Activated naive CD8-positive, alpha-beta T cell treated with anti-CD3 and anti-CD28 coated beads, Interleukin-2, amount 10 ng/mL, durations not matched to agents 7 days and 5 days (primary cell): ENCODE results near the gene XRRA1. TPM values are rescaled to one million over a fixed set of nuclear protein-coding genes. Genes with fewer than 3 reads are reported as not detected.
"Not testable (repeated sequence)": the region's sequence is repeated elsewhere in the genome, so short reads cannot be mapped to it uniquely, and the experiment has no call there.

Source experiments
- ATAC-seq: fragments of 150-1000 bp; cut with Tn5 transposase; one replicate; pipeline ENCODE4 v1.10.0; 2021; ENCODE audit warnings: low read depth, moderate library complexity
- POLR2A ChIA-PET: fragments of 350-600 bp; sonication (Branson Sonifier 250); formaldehyde crosslinking; loops from one replicate; lab custom pipeline; 2021; ENCODE audit warnings: antibody characterized with exemption; lab: Charles Lee
- DNase-seq: peaks from one replicate; pipeline ENCODE4 v3.0.0; 2021
- H3K27ac Mint-ChIP-seq: one replicate; pipeline ENCODE4 v1.8.0; 2022; ENCODE audit warnings: mild to moderate bottlenecking, mixed read lengths
- H3K27me3 Mint-ChIP-seq: one replicate; pipeline ENCODE4 v1.8.0; 2022; ENCODE audit warnings: mild to moderate bottlenecking, moderate library complexity, mixed read lengths
- H3K36me3 Mint-ChIP-seq: one replicate; pipeline ENCODE4 v1.8.0; 2021; ENCODE audit warnings: mild to moderate bottlenecking, mixed read lengths
- H3K4me1 Mint-ChIP-seq: one replicate; pipeline ENCODE4 v1.8.0; 2021; ENCODE audit warnings: mixed read lengths
- H3K4me3 Mint-ChIP-seq: one replicate; pipeline ENCODE4 v1.8.0; 2022; ENCODE audit warnings: mild to moderate bottlenecking, moderate library complexity, mixed read lengths
- H3K9me3 Mint-ChIP-seq: one replicate; pipeline ENCODE4 v1.8.0; 2021; ENCODE audit warnings: mixed read lengths
- total RNA-seq, 2 experiments: library from RNA; stranded (reverse); gene quantifications; one replicate each; pipeline ENCODE4 v1.2.3, GENCODE V29; 2021

Gene XRRA1
- total RNA-seq, 2 experiments from 2014 or later = 36.0 to 42.9 TPM

- DNase-seq = no peak
- no peak for ATAC-seq
- POLR2A ChIA-PET = no interaction called here
- no peak overlapping the region for H3K4me3 Mint-ChIP-seq
- no peak overlapping the region for H3K27ac Mint-ChIP-seq
- H3K4me1 Mint-ChIP-seq = peaks cover 11% of the 10 kb centered on the region
- H3K27me3 Mint-ChIP-seq = no peaks in the 10 kb centered on the region
- H3K9me3 Mint-ChIP-seq = no peaks in the 10 kb centered on the region
- peaks cover 39% of the 10 kb centered on the region for H3K36me3 Mint-ChIP-seq
Measured at GRCh38 chr11:74970852-74971395, 22.0 kb upstream of the XRRA1 start.

DNA sequence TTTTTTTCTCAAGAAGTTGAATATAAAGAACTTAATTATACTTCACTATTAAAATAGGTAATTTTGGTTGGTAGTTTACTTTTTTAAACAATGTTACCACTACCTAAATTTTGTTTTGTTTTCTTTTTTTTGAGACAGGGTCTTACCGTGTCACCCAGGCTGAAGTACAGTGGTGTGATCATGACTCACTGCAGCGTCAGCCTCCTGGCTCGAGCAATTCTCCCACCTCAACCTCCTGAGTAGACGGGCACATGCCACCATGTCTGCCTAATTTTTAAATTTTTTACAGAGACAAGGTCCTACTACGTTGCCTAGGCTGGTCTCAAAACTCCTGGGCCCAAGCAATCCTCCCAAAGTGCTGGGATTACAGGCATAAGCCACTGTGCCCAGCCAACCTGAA, 17.8 kb upstream of the XRRA1 start:
- no peaks in the 10 kb centered on the region for H3K27me3 Mint-ChIP-seq
- POLR2A ChIA-PET = interaction anchor here (1.4 kb wide), 1 partner anchor 8 kb away, joined by 3 read pairs; no protein-coding TSS in a partner anchor

DNA sequence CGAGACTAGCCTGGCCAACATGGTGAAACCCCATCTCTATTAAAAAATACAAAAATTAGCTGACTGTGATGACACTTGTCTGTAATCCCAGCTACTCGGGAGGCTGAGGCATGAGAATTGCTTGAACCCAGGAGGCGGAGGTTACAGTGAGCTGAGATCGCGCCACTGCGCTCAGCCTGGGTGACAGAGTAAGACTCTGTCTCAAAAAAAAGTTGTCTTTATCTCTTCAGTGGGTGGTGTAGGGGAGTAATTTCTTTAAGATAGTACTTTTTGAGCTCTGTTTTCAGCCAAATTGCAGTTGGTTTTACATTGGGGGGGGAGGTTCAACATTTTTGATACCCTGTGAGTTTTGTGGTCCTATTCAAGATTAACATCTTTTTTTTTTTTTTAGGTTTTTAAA, 11.2 kb upstream of the XRRA1 start:
- H3K4me3 Mint-ChIP-seq, DNase-seq, H3K9me3 Mint-ChIP-seq, H3K27ac Mint-ChIP-seq, ATAC-seq, H3K27me3 Mint-ChIP-seq: not testable (repeated sequence)
- POLR2A ChIA-PET = interaction anchor here (1.0 kb wide), 1 partner anchor 11 kb away, joined by 5 read pairs; the partner anchor contains the start of genes SPCS2 and XRRA1
- peaks cover 25% of the 10 kb centered on the region for H3K4me1 Mint-ChIP-seq
- peaks cover 23% of the 10 kb centered on the region for H3K36me3 Mint-ChIP-seq

More for the DNA sequence above, 17.8 kb upstream of the XRRA1 start:
- H3K9me3 Mint-ChIP-seq = no peaks in the 10 kb centered on the region
- DNase-seq (no peak), ATAC-seq (no peak)
- H3K36me3 Mint-ChIP-seq = peaks cover 19% of the 10 kb centered on the region
- H3K27ac Mint-ChIP-seq = no peak overlapping the region
- peaks cover 11% of the 10 kb centered on the region for H3K4me1 Mint-ChIP-seq
- no peak overlapping the region for H3K4me3 Mint-ChIP-seq

- H3K4me3 Mint-ChIP-seq = no peak overlapping the region
Measured at GRCh38 chr11:74957937-74958629, 9.2 kb upstream of the XRRA1 start.

DNA sequence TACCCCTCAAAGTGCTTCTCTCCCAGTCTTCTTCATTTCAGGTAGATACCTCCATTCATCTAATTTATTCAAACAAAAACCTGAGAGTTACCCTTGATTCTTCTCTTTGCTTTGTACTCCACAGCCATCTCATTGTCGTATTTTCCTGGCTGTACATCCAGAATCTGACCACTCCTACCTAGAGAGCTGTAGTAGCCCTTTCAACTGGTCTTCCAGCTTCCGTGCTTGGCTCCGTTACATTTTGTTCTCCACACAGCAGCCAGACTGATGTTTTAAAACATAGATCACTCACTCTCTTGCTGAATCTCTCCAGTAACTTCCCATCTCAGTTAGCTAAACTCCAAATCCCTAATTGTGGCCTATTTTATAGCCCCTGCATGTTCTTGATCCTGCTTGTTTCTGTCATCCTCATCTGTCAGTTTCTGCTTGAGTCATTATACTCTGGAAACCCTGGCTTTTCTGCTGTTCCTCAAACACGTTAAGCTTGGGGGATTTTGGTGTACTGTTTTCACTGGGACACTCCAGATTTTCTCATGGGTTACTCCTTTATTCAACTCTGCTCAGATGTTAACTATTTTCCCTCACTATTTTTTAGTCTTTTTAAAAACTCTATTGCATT, 7.6 kb upstream of the XRRA1 start:
- peaks cover 29% of the 10 kb centered on the region for H3K4me1 Mint-ChIP-seq
- no peaks in the 10 kb centered on the region for H3K9me3 Mint-ChIP-seq
- peaks cover 28% of the 10 kb centered on the region for H3K36me3 Mint-ChIP-seq
- no peak overlapping the region for H3K27ac Mint-ChIP-seq
- ATAC-seq = no peak
- no peaks in the 10 kb centered on the region for H3K27me3 Mint-ChIP-seq
- POLR2A ChIA-PET = no interaction called here
- H3K4me3 Mint-ChIP-seq = no peak overlapping the region
- DNase-seq = no peak

More at GRCh38 chr11:74957937-74958629, 9.2 kb upstream of the XRRA1 start:
- peaks cover 24% of the 10 kb centered on the region for H3K4me1 Mint-ChIP-seq
- POLR2A ChIA-PET = no interaction called here
- H3K36me3 Mint-ChIP-seq = peaks cover 21% of the 10 kb centered on the region
- H3K27me3 Mint-ChIP-seq = no peaks in the 10 kb centered on the region
- H3K27ac Mint-ChIP-seq = no peak overlapping the region
- no peaks in the 10 kb centered on the region for H3K9me3 Mint-ChIP-seq
- no peak for DNase-seq
- ATAC-seq = no peak

DNA sequence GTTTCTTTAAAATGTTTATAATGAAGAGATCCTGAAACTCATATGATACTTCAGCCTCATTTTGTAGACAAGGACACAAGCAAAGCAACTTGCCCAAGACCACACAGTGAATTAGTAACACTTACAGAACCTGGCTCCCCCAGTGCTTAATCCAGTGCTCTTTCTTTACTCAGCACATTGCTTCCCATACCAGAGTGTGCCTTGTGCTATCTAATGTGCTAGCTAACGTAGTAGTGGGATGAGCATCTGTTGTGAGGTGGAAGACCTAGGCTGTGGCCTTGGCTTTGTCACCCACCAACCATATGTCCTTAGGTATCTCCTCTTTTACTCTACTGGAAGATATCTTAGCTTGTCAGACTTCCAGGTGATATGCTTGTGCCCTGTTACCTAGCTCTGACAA, 5.3 kb upstream of the XRRA1 start:
- POLR2A ChIA-PET = no interaction called here

DNA sequence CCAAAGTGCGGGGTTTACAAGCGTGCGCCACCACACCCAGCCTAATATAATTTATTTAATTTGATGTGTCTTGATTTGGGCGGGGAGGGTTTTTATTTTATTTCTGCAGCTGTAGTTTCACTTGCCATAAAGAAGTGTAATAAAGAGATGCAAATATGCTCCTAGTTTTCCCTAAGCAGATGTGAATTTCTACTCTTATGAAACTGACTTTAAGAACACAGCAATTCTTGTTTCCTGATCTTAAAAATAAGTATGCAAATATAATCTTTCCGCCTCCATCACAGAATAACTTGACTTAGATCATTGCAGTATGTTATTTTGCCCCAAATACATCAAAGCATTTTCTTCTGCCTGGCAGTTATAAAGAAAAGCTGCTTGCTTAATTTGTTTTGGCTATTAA, 4.6 kb upstream of the XRRA1 start:
- POLR2A ChIA-PET = no interaction called here
- DNase-seq (no peak), ATAC-seq (no peak)
- Mint-ChIP-seq H3K27me3 (no peaks in the 10 kb centered on the region), H3K4me1 (peaks cover 36% of the 10 kb centered on the region), H3K9me3 (no peaks in the 10 kb centered on the region), H3K27ac (no peak overlapping the region), H3K4me3 (no peak overlapping the region), H3K36me3 (peaks cover 26% of the 10 kb centered on the region)

More for the DNA sequence above, 5.3 kb upstream of the XRRA1 start:
- DNase-seq (no peak), ATAC-seq (no peak)
- H3K27ac Mint-ChIP-seq = no peak overlapping the region
- H3K9me3 Mint-ChIP-seq = no peaks in the 10 kb centered on the region
- no peak overlapping the region for H3K4me3 Mint-ChIP-seq
- peaks cover 26% of the 10 kb centered on the region for H3K36me3 Mint-ChIP-seq
- H3K27me3 Mint-ChIP-seq = no peaks in the 10 kb centered on the region
- H3K4me1 Mint-ChIP-seq = peaks cover 38% of the 10 kb centered on the region

GRCh38 chr11:74952752-74953151, 3.9 kb upstream of the XRRA1 start:
- Mint-ChIP-seq H3K4me3 (no peak overlapping the region), H3K9me3 (no peaks in the 10 kb centered on the region), H3K27ac (no peak overlapping the region), H3K27me3 (no peaks in the 10 kb centered on the region), H3K4me1 (peaks cover 37% of the 10 kb centered on the region), H3K36me3 (peaks cover 26% of the 10 kb centered on the region)
- POLR2A ChIA-PET = no interaction called here
- DNase-seq = no peak
- ATAC-seq = no peak

DNA sequence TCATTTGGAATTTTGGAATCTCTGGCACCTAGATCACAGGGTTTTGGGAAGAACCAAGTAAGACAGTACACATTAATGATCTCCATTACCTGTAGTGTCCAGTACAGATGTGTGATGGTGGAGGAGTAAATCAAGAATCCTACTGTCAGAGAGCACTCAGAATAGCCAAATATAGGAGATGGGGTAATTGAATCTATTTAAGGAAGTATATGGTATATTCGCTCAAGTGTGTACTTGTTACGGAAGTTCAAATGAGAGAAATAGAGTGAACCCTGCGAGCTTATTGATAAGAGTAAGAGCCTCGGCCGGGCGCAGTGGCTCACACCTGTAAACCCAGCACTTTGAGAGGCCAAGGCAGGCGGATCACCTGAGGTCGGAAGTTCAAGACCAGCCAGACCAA, 2.3 kb upstream of the XRRA1 start:
- DNase-seq (no peak), ATAC-seq (no peak)
- Mint-ChIP-seq H3K36me3 (peaks cover 22% of the 10 kb centered on the region), H3K27me3 (no peaks in the 10 kb centered on the region), H3K27ac (peak overlapping the region; percentile 15), H3K9me3 (no peaks in the 10 kb centered on the region), H3K4me1 (peaks cover 40% of the 10 kb centered on the region), H3K4me3 (peak overlapping the region; percentile 93)
- POLR2A ChIA-PET = interaction anchor here (1.5 kb wide), 1 partner anchor 38 kb away, joined by 4 read pairs; the partner anchor contains the start of gene NEU3

DNA sequence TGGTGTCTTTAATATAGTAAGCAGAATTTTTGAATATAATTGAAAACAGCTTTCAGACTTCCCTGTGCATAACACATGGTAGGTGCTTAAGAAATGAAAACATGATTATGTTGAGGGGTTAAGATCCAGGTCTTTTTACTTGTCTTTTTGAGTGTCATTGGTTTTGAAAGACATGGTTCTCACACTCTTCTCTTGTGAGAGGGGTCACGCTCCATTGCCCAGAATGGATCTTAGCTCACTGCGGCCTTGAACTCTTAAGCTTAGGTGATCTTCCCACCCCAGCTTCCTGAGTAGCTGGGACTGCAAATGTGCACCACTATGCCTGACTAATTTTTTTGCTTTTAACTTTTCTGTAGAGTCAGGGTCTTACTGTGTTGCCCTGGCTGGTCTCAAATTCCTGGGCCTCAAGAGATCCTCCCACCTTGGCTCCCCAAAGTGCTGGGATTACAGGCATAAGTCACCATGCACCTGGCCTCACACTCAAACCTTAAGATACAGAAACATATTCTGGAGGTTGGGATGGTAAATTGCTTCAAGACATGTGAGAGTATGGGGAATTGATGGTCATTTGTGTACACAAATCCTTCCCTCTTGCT, 1.6 kb upstream of the XRRA1 start:
- H3K27me3 Mint-ChIP-seq = no peaks in the 10 kb centered on the region
- DNase-seq (no peak), ATAC-seq (no peak)
- no peaks in the 10 kb centered on the region for H3K9me3 Mint-ChIP-seq
- peak overlapping the region; percentile 93 for H3K4me3 Mint-ChIP-seq
- H3K36me3 Mint-ChIP-seq = peaks cover 20% of the 10 kb centered on the region
- POLR2A ChIA-PET = interaction anchor here (1.5 kb wide), 1 partner anchor 38 kb away, joined by 4 read pairs; the partner anchor contains the start of gene NEU3
- H3K4me1 Mint-ChIP-seq = peaks cover 36% of the 10 kb centered on the region
- H3K27ac Mint-ChIP-seq = peak overlapping the region; percentile 91

DNA sequence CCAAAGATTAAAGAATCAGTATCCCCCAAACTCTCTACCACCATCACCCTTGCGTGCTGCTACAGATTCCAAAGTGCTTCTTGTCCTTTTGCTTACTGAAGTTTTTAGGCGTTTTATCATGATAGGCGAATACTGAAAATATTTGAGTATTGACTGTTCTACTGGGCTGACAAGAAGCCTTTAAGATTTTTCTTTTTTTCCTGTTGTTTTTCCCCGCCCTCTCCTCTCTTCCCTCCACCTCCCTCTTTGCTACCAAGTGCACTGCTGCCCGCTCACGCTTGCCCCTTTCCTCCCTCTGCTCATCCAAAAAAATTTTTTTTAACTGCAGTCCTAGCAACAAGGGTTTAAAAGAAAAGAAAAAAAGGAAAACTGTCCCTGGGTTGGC, 854 bp upstream of the XRRA1 start:
- ATAC-seq = no peak
- Mint-ChIP-seq H3K4me1 (peaks cover 35% of the 10 kb centered on the region), H3K27me3 (no peaks in the 10 kb centered on the region), H3K9me3 (no peaks in the 10 kb centered on the region), H3K27ac (peak overlapping the region; percentile 91), H3K4me3 (peak overlapping the region; percentile 93), H3K36me3 (peaks cover 23% of the 10 kb centered on the region)
- DNase-seq = no peak
- POLR2A ChIA-PET = interaction anchor here (1.4 to 2.0 kb wide), 3 partner anchors 10 to 39 kb away, joined by 4 to 15 read pairs (median 5); partner anchors contain the start of gene NEU3

GRCh38 chr11:74948546-74948897, 369 bp downstream of the XRRA1 start:
- peak overlapping the region; percentile 93 for H3K4me3 Mint-ChIP-seq
- H3K36me3 Mint-ChIP-seq = peaks cover 25% of the 10 kb centered on the region
- H3K9me3 Mint-ChIP-seq = no peaks in the 10 kb centered on the region
- H3K27me3 Mint-ChIP-seq = no peaks in the 10 kb centered on the region
- DNase-seq (no peak), ATAC-seq (peak; percentile 13)
- H3K27ac Mint-ChIP-seq = peak overlapping the region; percentile 91
- H3K4me1 Mint-ChIP-seq = peaks cover 32% of the 10 kb centered on the region
- POLR2A ChIA-PET = interaction anchor here (0.6 to 2.0 kb wide), 8 partner anchors 11 to 1676 kb away, joined by 3 to 15 read pairs (median 5); partner anchors contain the start of gene NEU3

DNA sequence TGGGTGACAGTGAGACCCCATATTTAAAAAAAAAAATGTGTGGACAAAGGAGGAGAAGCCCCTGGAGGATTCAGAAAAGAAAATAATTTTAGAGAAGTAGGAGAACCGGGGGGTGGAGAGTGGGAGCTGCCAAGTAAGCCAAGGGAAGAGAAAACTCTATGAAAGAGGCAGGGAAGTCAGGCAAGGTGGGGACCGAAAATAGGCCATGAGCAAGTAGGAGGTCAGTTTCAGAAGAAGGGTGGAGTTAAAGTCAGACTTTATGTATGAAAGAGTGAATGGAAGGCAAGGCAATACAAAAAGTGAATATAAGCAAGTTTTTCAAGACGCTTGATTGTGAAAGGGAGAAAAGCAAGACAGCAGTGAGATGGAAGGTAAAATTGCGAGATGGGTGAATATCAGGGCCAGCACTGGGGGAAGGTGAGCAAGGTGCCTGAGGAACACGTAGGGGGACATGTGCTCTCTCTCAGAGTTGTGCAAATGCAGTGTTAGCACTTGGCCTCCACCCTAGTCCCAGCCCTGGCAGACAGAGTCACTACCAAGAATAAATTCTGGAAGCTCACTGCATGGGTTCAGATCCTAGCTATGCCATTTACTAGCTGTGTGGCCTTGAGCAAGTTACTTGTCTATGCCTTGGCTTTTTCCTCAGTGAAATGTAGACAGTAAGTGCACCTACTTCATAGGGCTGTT, 6.7 kb downstream of the XRRA1 start:
- no peak for ATAC-seq
- Mint-ChIP-seq H3K9me3 (no peaks in the 10 kb centered on the region), H3K4me1 (peaks cover 11% of the 10 kb centered on the region), H3K27me3 (no peaks in the 10 kb centered on the region), H3K27ac (no peak overlapping the region), H3K36me3 (peaks cover 44% of the 10 kb centered on the region), H3K4me3 (no peak overlapping the region)
- POLR2A ChIA-PET = no interaction called here
- no peak for DNase-seq
